ENCODE measurements around the gene CYP3A7. TPM values are rescaled to one million over a fixed set of nuclear protein-coding genes. Genes with fewer than 3 reads are reported as not detected.
"Not testable (repeated sequence)": the region's sequence is repeated elsewhere in the genome, so short reads cannot be mapped to it uniquely, and the experiment has no call there.

The CYP3A7 gene
- total RNA-seq, 2 donors from 2014 or later = not detected

- H3K4me1 ChIP-seq = peaks cover 3% of the 10 kb centered on the region
- intact Hi-C loops (cut with DNase I) = no loop called here
- no peaks in the 10 kb centered on the region for H3K9me3 ChIP-seq
- no peak overlapping the region for H3K4me3 ChIP-seq
- H3K27ac ChIP-seq = no peak overlapping the region
- no peak overlapping the region for H3K9ac ChIP-seq (ENCODE audit: low read depth in 2 of 2, low read length in 2 of 2)
- H3K36me3 ChIP-seq = no peaks in the 10 kb centered on the region
- H3K27me3 ChIP-seq = no peaks in the 10 kb centered on the region
- no peak for TF ChIP-seq CTCF (IDR thresholded peaks at IDR 0.05)
- DNase-seq = peak; percentile 45
These were observed 41.4 kb downstream of the CYP3A7 start for GRCh38 chr7:99693427-99694200.

- H3K9me3 ChIP-seq = no peaks in the 10 kb centered on the region
- H3K4me1 ChIP-seq = peaks cover 3% of the 10 kb centered on the region
- H3K36me3 ChIP-seq = no peaks in the 10 kb centered on the region
- TF ChIP-seq CTCF (IDR thresholded peaks at IDR 0.05) = no peak
- no peak overlapping the region for H3K4me3 ChIP-seq
- intact Hi-C loops (cut with DNase I) = no loop called here
- H3K27me3 ChIP-seq = no peaks in the 10 kb centered on the region
- H3K9ac ChIP-seq (ENCODE audit: low read depth in 2 of 2, low read length in 2 of 2) = no peak overlapping the region
- no peak overlapping the region for H3K27ac ChIP-seq
- no peak for DNase-seq
These were observed 41.9 kb downstream of the CYP3A7 start for GRCh38 chr7:99693100-99693426.

GRCh38 chr7:99692563-99692962, 42.4 kb downstream of the CYP3A7 start:
- DNase-seq; H3K27ac ChIP-seq; H3K9me3 ChIP-seq; H3K36me3 ChIP-seq; H3K27me3 ChIP-seq; H3K4me1 ChIP-seq; H3K9ac ChIP-seq (ENCODE audit: low read depth in 2 of 2, low read length in 2 of 2); intact Hi-C loops (cut with DNase I); H3K4me3 ChIP-seq: not testable (repeated sequence)

- H3K4me1 ChIP-seq; H3K36me3 ChIP-seq; H3K9ac ChIP-seq (ENCODE audit: low read depth in 2 of 2, low read length in 2 of 2); intact Hi-C loops (cut with DNase I); H3K27ac ChIP-seq; H3K4me3 ChIP-seq; H3K9me3 ChIP-seq; DNase-seq; H3K27me3 ChIP-seq: not testable (repeated sequence)
These were observed 43.3 kb downstream of the CYP3A7 start for GRCh38 chr7:99691658-99692057.

GRCh38 chr7:99690918-99691317, 44.1 kb downstream of the CYP3A7 start:
- H3K9ac ChIP-seq (ENCODE audit: low read depth in 2 of 2, low read length in 2 of 2); intact Hi-C loops (cut with DNase I); H3K4me1 ChIP-seq; H3K36me3 ChIP-seq; H3K9me3 ChIP-seq; H3K27me3 ChIP-seq; H3K27ac ChIP-seq; DNase-seq; H3K4me3 ChIP-seq: not testable (repeated sequence)

GRCh38 chr7:99685871-99686608, 49.0 kb downstream of the CYP3A7 start:
- intact Hi-C loops (cut with DNase I) = loop anchor here (10.0 kb wide), 1 partner anchor 109 kb away; no protein-coding TSS in a partner anchor
- not testable (repeated sequence) for H3K9ac ChIP-seq (ENCODE audit: low read depth in 2 of 2, low read length in 2 of 2); H3K9me3 ChIP-seq; H3K4me1 ChIP-seq; H3K27ac ChIP-seq; DNase-seq; H3K4me3 ChIP-seq; H3K27me3 ChIP-seq; H3K36me3 ChIP-seq

- no peaks in the 10 kb centered on the region for H3K9me3 ChIP-seq
- H3K27me3 ChIP-seq = no peaks in the 10 kb centered on the region
- H3K4me3 ChIP-seq = no peak overlapping the region
- intact Hi-C loops (cut with DNase I) = loop anchor here (10.0 kb wide), 1 partner anchor 110 kb away; no protein-coding TSS in a partner anchor
- no peaks in the 10 kb centered on the region for H3K4me1 ChIP-seq
- DNase-seq = no peak
- H3K9ac ChIP-seq (ENCODE audit: low read depth in 2 of 2, low read length in 2 of 2) = no peak overlapping the region
- no peak overlapping the region for H3K27ac ChIP-seq
- TF ChIP-seq CTCF (IDR thresholded peaks at IDR 0.05) = no peak
- no peaks in the 10 kb centered on the region for H3K36me3 ChIP-seq
These were observed 49.8 kb downstream of the CYP3A7 start for GRCh38 chr7:99685129-99685758.

Data from colonic mucosa (tissue), 4 donors.